HuH-7.5 (cell line): ENCODE data around the gene PAN3.

ENCODE experiments used
- DNase-seq: peaks from one replicate; pipeline ENCODE4 v3.0.0; 2011; ENCODE audit warnings: low spot score

The PAN3 gene

GRCh38 chr13:28301839-28302238 is 163.5 kb downstream of the PAN3 start:
- no peak for DNase-seq

GRCh38 chr13:28306325-28306724 is 168.0 kb downstream of the PAN3 start:
- no peak for DNase-seq

GRCh38 chr13:28313579-28313978 is 175.2 kb downstream of the PAN3 start:
- no peak for DNase-seq

- no peak for DNase-seq
Observed at GRCh38 chr13:28314879-28315278, 176.5 kb downstream of the PAN3 start.

- DNase-seq = no peak
Observed at GRCh38 chr13:28316129-28316528, 177.8 kb downstream of the PAN3 start.

- DNase-seq = no peak
Observed at GRCh38 chr13:28316836-28317235, 178.5 kb downstream of the PAN3 start.

- no peak for DNase-seq
Observed at GRCh38 chr13:28318496-28318895, 180.2 kb downstream of the PAN3 start.

GRCh38 chr13:28319528-28319927 is 181.2 kb downstream of the PAN3 start:
- DNase-seq = no peak

- DNase-seq = no peak
Observed at GRCh38 chr13:28320209-28320608, 181.9 kb downstream of the PAN3 start.

- no peak for DNase-seq
Observed at GRCh38 chr13:28320884-28321574, 182.7 kb downstream of the PAN3 start.

- no peak for DNase-seq
Observed at GRCh38 chr13:28321756-28322155, 183.4 kb downstream of the PAN3 start.

GRCh38 chr13:28322256-28322905 is 184.0 kb downstream of the PAN3 start:
- DNase-seq = no peak

- peak; percentile 53 for DNase-seq
Observed at GRCh38 chr13:28324181-28324789, 185.9 kb downstream of the PAN3 start.

- no peak for DNase-seq
Observed at GRCh38 chr13:28325022-28325421, 186.7 kb downstream of the PAN3 start.

GRCh38 chr13:28326056-28326455 is 187.7 kb downstream of the PAN3 start:
- DNase-seq = no peak

- DNase-seq = no peak
Observed at GRCh38 chr13:28327373-28328270, 189.3 kb downstream of the PAN3 start.

GRCh38 chr13:28328271-28328607 is 189.9 kb downstream of the PAN3 start:
- DNase-seq = no peak

- DNase-seq = no peak
Observed at GRCh38 chr13:28329395-28330158, 191.2 kb downstream of the PAN3 start.

GRCh38 chr13:28333204-28333881 is 195.0 kb downstream of the PAN3 start:
- no peak for DNase-seq

- no peak for DNase-seq
Observed at GRCh38 chr13:28336193-28336657, 197.9 kb downstream of the PAN3 start.
